Fibroblast of the aortic adventitia (primary cell): ENCODE measurements around the gene NAA10. TPM values are rescaled to one million over a fixed set of nuclear protein-coding genes. Genes with fewer than 3 reads are reported as not detected.

Source experiments
- DNase-seq: peaks from one replicate; pipeline ENCODE4 v3.0.0-alpha.2; 2010; ENCODE audit warnings: low read depth
- H3K4me3 ChIP-seq: 2 replicates; pipeline ENCODE4 v1.5.1; 2011; ENCODE audit warnings: low read depth, mild to moderate bottlenecking, control low read depth, low read length, moderate library complexity
- total RNA-seq: library from RNA; depleted of rRNA; stranded (reverse); fragments of >200 nt; gene quantifications from 2 replicates; pipeline ENCODE4 v1.2.3, GENCODE V29; 2012; ENCODE audit warnings: low replicate concordance
- TF ChIP-seq, protein P1 (sequence below): IDR thresholded peaks from 2 replicates; pipeline ENCODE4 v1.5.1; 2011; ENCODE audit warnings: mild to moderate bottlenecking, low read length, control low read depth, inconsistent platforms; ENCODE audit not compliant: insufficient read depth

The NAA10 gene
- total RNA-seq, 1 donor, result 84.7 TPM

DNA sequence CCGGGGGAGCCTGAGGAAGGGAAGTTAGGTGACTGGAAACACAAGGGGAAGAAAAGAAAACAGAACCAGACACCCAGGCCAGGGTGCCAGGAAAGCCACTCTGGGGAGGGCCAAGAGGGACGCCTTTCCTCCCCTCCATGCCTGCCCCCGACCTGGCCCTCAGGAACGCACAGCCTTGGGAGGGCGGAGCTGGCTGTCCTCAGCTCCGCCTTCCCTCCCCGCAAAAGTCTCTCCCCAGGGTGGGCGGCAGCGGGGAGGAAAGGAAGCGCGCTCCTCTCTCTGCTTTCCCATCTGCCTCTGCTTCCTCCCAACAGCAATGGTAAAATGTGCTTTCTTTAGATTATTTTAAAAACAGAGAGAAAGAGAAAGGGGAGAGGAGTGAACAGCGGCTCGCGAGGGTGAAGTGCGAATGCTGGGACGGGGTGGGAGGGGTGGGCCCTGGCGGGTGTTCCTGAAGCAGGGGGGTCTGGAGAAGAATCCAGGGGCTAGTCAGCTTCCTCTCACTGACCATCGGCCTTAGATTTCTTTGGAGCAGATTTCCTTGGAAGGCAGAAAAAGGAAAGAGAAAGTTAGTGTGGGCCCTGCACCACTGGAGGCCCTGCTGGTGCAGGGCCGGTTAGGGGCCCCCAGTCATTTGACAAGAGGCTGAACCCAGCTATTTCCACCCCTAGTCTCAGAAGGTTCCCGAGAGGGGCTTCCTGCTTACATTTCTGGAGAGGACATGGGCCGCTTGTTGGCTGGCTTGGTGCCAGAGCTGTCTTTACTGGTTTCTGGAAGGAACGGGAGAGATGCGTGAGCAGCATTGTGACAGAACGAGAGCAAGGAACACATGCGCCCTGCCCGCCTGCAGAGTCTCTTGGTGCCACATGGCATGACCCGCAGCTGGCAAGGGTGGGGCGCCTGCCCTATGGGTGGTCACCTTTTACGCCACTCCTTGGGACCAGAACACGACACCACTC is 14.3 kb upstream of the NAA10 start:
- no peak for DNase-seq
- TF ChIP-seq, protein P1, sequence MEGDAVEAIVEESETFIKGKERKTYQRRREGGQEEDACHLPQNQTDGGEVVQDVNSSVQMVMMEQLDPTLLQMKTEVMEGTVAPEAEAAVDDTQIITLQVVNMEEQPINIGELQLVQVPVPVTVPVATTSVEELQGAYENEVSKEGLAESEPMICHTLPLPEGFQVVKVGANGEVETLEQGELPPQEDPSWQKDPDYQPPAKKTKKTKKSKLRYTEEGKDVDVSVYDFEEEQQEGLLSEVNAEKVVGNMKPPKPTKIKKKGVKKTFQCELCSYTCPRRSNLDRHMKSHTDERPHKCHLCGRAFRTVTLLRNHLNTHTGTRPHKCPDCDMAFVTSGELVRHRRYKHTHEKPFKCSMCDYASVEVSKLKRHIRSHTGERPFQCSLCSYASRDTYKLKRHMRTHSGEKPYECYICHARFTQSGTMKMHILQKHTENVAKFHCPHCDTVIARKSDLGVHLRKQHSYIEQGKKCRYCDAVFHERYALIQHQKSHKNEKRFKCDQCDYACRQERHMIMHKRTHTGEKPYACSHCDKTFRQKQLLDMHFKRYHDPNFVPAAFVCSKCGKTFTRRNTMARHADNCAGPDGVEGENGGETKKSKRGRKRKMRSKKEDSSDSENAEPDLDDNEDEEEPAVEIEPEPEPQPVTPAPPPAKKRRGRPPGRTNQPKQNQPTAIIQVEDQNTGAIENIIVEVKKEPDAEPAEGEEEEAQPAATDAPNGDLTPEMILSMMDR, result no peak
- H3K4me3 ChIP-seq, result no peak overlapping the region

DNA sequence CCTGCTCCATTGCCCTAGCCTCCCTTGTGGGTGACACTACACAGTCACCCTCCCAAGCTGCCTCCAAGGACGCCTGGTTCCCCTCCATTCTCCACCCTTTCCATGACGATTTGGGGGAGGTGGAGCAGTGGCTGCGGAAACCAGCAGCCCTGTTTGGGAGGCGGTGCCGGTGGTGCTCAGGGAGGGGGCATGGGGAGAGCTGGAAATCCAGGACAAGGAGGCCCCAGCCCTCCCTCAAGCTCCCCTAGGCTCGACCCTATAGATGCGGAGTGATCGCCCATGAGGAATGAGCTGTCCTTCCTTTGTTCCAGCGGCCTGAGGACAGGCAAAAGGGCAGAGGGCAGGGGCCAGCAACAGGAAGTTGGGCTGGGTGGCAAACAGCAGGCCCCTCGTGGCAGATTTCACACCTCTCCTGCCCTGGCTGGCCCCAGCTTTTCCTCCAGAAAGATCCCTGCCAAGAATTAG is 13.2 kb upstream of the NAA10 start:
- no peak for DNase-seq
- TF ChIP-seq, protein P1, result no peak
- H3K4me3 ChIP-seq, result no peak overlapping the region

DNA sequence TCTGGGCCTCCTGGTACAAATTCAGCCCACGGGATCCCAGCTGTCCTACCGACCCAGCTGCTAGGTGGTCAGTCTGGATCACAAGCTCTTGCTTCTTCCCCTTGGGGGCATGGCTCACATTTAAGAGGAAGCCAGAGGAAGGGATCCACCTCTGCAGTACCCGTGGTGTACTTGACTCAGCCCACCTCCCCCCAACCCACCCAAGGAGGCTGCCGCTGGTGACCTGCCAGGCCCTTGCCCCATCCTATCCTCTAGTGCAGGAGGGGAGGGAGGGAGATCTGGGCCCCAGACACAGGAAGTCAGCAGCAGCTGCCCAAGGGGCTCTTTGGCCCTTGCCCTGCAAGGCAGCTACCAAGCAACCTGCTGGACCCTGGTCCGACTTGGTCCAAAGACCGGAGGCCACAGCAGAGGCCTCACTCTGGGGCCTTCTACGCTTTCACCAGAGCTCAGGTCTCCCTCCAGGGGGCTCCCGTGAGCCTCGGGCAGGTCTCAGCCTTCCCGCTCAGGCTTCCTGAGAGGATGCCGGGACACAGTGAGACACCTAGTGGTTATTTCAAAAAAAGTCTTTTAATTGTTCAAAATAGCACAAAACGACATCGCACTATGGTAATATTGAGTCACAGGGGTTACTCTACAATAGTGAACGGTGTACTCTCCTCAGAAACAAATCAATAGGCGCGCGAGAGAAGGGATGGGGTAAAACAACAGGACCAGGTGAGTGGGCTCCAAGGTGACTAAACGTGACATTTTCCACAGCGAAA is 12.4 kb upstream of the NAA10 start:
- H3K4me3 ChIP-seq, result no peak overlapping the region
- peak; percentile 78 for DNase-seq
- TF ChIP-seq, protein P1, result peak; percentile 83

DNA sequence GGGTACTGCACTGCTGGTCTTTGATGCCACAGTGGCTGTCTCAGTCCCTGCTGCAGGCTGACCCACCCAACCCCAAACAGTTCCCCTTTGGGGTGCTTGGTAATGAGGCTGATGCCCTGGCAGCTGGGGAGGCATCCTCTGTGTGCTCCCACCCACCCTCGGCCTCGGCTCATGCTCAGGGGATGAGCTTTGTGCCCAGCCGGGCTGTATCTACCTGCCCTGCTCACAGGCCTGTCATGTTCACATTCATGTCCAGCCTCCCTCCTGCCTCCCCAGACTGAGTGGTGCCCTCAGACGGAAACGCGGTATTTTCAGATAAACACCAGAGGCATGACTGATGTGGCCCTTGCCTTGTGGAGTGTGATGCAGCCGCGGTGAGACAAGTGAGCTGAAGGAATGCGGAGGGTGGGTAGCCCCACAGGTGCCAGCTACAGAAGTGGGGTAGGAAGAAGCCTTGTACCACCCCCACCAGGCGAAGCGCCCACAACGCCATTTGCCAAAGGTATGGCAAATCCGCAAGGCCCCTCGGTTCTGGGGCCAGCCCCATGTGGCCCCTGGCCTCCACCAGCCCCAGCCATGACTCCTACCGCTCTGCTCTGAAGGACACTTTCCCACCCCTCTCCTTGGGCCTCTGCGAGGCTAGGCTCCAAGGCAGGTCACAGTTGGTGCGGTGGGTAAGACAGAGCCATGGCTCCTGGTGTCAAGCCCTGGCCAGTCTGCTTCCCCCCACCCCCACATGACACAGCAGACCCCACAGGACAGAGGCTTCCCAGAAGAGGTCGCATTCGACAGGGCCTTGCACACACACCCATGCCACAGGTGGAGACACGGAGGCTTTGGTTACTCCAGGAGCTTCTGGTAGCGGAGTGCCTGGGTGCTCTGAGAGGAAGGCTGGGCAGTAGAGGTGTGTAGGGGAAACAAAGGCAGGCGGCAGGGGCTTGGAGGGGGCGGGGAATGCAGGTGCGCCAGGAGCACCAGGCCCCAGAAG is 11.4 kb upstream of the NAA10 start:
- no peak overlapping the region for H3K4me3 ChIP-seq
- TF ChIP-seq, protein P1, result no peak
- DNase-seq, result no peak

DNA sequence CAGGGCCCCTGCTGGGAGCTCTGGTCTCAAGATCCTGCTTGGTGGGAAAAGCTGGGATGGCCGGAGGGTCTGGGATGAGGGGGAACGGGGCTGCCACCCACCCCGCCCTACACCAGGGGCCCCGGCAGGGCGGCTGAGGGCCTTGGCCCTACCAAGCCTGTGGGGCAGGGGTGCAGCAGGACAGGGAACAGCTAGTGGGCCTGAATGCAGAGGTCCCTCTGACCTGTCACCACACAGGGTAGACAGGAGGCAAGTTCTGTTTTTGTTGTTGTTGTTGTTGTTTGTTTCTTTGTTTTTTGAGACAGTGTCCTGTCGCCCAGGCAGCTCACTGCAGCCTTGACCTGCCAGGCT is 9.9 kb upstream of the NAA10 start:
- no peak overlapping the region for H3K4me3 ChIP-seq
- TF ChIP-seq, protein P1, result no peak

More for the DNA sequence above, 9.9 kb upstream of the NAA10 start:
- no peak for DNase-seq
